ENCODE measurements around the gene SNAP91. TPM values are rescaled to one million over a fixed set of nuclear protein-coding genes. Genes with fewer than 3 reads are reported as not detected.

The SNAP91 gene
- total RNA-seq, 1 donor from 2014 or later, result 2.1 TPM

GRCh38 chr6:83518816-83519480 lies 190.0 kb downstream of the SNAP91 start:
- no peaks in the 10 kb centered on the region for H3K27me3 ChIP-seq (ENCODE audit: control insufficient read depth in 3 of 3, insufficient read depth in 3 of 3, low read length in 3 of 3)
- H3K27ac ChIP-seq (ENCODE audit: low read depth, low read length), result no peak overlapping the region
- H3K4me1 ChIP-seq (ENCODE audit: control insufficient read depth in 3 of 3, insufficient read depth in 3 of 3, low read length in 3 of 3), result peaks cover 0 to 11% (median 4%) of the 10 kb centered on the region in 3 donors
- H3K4me3 ChIP-seq (ENCODE audit: low read length in 3 of 3), result no peak overlapping the region
- no peak overlapping the region for H3K9ac ChIP-seq (ENCODE audit: low read depth in 1 of 3, low read length in 3 of 3)
- no peaks in the 10 kb centered on the region for H3K36me3 ChIP-seq (ENCODE audit: control insufficient read depth in 3 of 3, insufficient read depth in 3 of 3, low read length in 3 of 3)
- H3K9me3 ChIP-seq (ENCODE audit: control insufficient read depth in 3 of 3, low read length in 3 of 3), result no peaks in the 10 kb centered on the region

DNA sequence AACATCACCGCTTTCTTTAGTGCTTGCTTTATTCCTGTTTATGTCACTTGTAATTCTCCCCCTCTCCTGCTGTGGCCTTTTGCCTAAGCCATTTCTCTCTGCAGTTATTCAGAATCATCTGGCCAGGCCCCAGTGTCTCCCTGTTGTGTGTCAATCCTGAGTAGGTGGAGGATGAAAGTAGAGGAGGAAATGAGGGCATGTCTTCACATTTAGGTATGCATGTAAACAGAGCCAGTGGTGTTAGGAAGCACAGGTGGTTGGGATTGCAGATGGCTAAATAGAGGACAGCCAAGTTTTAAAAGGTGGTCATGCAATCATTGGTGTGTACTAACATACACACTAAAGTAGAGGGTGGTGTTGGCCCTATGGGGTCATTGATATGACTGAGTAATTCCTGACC lies 191.4 kb downstream of the SNAP91 start:
- Histone ChIP-seq H3K27me3 (ENCODE audit: control insufficient read depth in 3 of 3, insufficient read depth in 3 of 3, low read length in 3 of 3) (no peaks in the 10 kb centered on the region), H3K4me1 (ENCODE audit: control insufficient read depth in 3 of 3, insufficient read depth in 3 of 3, low read length in 3 of 3) (peaks cover 0 to 11% (median 4%) of the 10 kb centered on the region in 3 donors), H3K9me3 (ENCODE audit: control insufficient read depth in 3 of 3, low read length in 3 of 3) (no peaks in the 10 kb centered on the region), H3K36me3 (ENCODE audit: control insufficient read depth in 3 of 3, insufficient read depth in 3 of 3, low read length in 3 of 3) (no peaks in the 10 kb centered on the region), H3K27ac (ENCODE audit: low read depth, low read length) (no peak overlapping the region), H3K4me3 (ENCODE audit: low read length in 3 of 3) (no peak overlapping the region), H3K9ac (ENCODE audit: low read depth in 1 of 3, low read length in 3 of 3) (no peak overlapping the region)

DNA sequence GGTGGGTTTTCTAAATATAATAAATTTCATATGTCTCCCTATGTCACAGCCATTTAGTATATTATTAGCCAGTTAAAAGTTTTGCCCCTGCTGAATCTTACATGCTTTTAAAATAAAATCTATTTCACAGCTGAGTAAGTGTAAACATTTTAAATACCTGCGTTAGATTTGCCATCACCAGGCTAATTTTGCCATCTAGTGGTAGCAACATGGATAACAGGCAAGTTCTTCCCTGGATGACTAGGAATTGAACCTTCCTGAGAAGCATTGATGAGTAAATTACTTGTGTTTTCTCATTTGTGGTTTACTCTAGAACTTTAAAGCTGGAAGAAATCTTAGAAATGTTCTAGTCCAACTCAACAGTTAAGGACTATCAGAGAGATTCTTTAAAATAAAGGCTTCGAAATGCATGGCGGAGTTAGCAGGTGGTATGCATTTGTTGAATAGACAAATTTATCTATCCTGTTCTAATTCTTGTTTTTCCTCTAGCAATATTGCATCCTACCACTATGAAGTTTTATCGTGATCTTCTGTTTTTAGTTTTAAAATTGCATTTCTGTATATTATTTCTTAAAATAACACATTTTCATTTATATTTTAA lies 193.9 kb downstream of the SNAP91 start:
- Histone ChIP-seq H3K36me3 (ENCODE audit: control insufficient read depth in 3 of 3, insufficient read depth in 3 of 3, low read length in 3 of 3) (no peaks in the 10 kb centered on the region), H3K4me1 (ENCODE audit: control insufficient read depth in 3 of 3, insufficient read depth in 3 of 3, low read length in 3 of 3) (peaks cover 4 to 15% (median 6%) of the 10 kb centered on the region in 3 donors), H3K9me3 (ENCODE audit: control insufficient read depth in 3 of 3, low read length in 3 of 3) (no peaks in the 10 kb centered on the region), H3K27me3 (ENCODE audit: control insufficient read depth in 3 of 3, insufficient read depth in 3 of 3, low read length in 3 of 3) (no peaks in the 10 kb centered on the region), H3K27ac (ENCODE audit: low read depth, low read length) (no peak overlapping the region), H3K4me3 (ENCODE audit: low read length in 3 of 3) (no peak overlapping the region), H3K9ac (ENCODE audit: low read depth in 1 of 3, low read length in 3 of 3) (no peak overlapping the region)

DNA sequence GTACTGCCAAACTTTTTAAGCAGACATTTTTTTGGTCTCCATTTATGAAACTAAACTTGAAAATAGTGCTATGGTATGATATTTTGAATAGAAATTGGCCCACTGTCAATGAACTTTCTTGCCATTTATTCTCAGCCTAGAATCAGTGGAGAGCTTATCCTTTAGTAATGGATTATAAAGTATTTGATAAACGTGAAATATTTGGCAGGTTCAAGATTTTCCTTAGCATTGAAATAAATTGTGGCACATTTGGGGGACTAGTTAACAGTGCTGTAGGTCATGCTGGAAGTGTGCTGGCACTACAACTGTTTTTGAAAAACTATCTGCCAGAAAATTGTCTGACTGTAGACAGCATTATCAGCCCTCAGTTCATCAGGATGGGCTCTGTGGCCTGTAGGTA lies 194.4 kb downstream of the SNAP91 start:
- Histone ChIP-seq H3K36me3 (ENCODE audit: control insufficient read depth in 3 of 3, insufficient read depth in 3 of 3, low read length in 3 of 3) (no peaks in the 10 kb centered on the region), H3K4me1 (ENCODE audit: control insufficient read depth in 3 of 3, insufficient read depth in 3 of 3, low read length in 3 of 3) (peaks cover 4 to 15% (median 6%) of the 10 kb centered on the region in 3 donors), H3K27me3 (ENCODE audit: control insufficient read depth in 3 of 3, insufficient read depth in 3 of 3, low read length in 3 of 3) (no peaks in the 10 kb centered on the region), H3K27ac (ENCODE audit: low read depth, low read length) (no peak overlapping the region), H3K4me3 (ENCODE audit: low read length in 3 of 3) (no peak overlapping the region), H3K9me3 (ENCODE audit: control insufficient read depth in 3 of 3, low read length in 3 of 3) (no peaks in the 10 kb centered on the region), H3K9ac (ENCODE audit: low read depth in 1 of 3, low read length in 3 of 3) (no peak overlapping the region)

DNA sequence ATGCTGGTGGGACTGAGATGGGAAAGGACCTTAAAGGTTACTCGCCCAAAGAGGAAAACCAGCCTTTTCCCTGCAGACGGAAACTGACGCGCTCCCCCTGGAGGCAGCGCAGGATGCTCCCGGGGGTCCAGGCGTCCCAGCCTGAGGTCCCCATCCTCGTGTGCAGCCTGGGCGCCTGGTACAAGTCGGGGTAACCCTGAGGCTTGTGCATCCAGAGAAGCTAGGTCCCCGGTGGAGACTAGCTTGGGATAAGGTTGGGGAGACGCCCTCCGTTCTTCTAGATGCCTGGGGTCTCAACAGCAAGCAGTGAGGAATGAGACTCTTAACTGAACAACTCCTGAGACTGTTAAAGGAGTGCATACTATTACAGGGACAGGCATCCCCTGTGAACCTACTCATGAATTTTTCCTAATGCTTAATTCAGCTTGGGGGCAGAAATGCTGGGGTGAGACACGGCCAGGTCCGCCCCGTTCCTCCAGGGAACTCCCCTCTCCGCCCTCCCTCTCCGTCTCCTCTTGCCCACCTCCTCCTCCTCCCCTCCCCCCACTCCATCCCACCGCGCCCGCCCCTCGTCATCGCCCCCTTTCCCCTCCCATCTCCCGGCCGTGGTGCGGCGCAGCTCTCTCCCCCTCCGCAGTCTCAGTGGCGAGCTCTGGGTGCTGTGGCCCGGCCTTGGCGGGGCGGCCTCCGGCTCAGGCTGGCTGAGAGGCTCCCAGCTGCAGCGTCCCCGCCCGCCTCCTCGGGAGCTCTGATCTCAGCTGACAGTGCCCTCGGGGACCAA lies 196.8 kb downstream of the SNAP91 start, which contains the start of gene PRSS35:
TSS of gene PRSS35 (plus strand) at position 634 of the 781 bp plus-strand sequence. CDS start 10,908 bp downstream, outside the sequence.
- no peaks in the 10 kb centered on the region for H3K27me3 ChIP-seq (ENCODE audit: control insufficient read depth in 3 of 3, insufficient read depth in 3 of 3, low read length in 3 of 3)
- no peak within 1 kb of the TSS for H3K27ac ChIP-seq (ENCODE audit: low read depth, low read length)
- peak within 1 kb of the TSS; percentile 57 to 63 (median 63) for H3K4me3 ChIP-seq (ENCODE audit: low read length in 3 of 3)
- peaks cover 0 to 6% (median 4%) of the 10 kb centered on the region in 3 donors for H3K4me1 ChIP-seq (ENCODE audit: control insufficient read depth in 3 of 3, insufficient read depth in 3 of 3, low read length in 3 of 3)
- no peaks in the 10 kb centered on the region for H3K36me3 ChIP-seq (ENCODE audit: control insufficient read depth in 3 of 3, insufficient read depth in 3 of 3, low read length in 3 of 3)
- no peaks in the 10 kb centered on the region for H3K9me3 ChIP-seq (ENCODE audit: control insufficient read depth in 3 of 3, low read length in 3 of 3)
- H3K9ac ChIP-seq (ENCODE audit: low read depth in 1 of 3, low read length in 3 of 3), result peak within 1 kb of the TSS in 1 of 3 donors; percentile 41

GRCh38 chr6:83511266-83511665 lies 197.6 kb downstream of the SNAP91 start:
- H3K4me1 ChIP-seq (ENCODE audit: control insufficient read depth in 3 of 3, insufficient read depth in 3 of 3, low read length in 3 of 3), result peaks cover 0 to 6% (median 4%) of the 10 kb centered on the region in 3 donors
- no peak overlapping the region for H3K27ac ChIP-seq (ENCODE audit: low read depth, low read length)
- H3K36me3 ChIP-seq (ENCODE audit: control insufficient read depth in 3 of 3, insufficient read depth in 3 of 3, low read length in 3 of 3), result no peaks in the 10 kb centered on the region
- H3K27me3 ChIP-seq (ENCODE audit: control insufficient read depth in 3 of 3, insufficient read depth in 3 of 3, low read length in 3 of 3), result no peaks in the 10 kb centered on the region
- H3K4me3 ChIP-seq (ENCODE audit: low read length in 3 of 3), result no peak overlapping the region
- no peak overlapping the region for H3K9ac ChIP-seq (ENCODE audit: low read depth in 1 of 3, low read length in 3 of 3)
- H3K9me3 ChIP-seq (ENCODE audit: control insufficient read depth in 3 of 3, low read length in 3 of 3), result no peaks in the 10 kb centered on the region

GRCh38 chr6:83510791-83511190 lies 198.1 kb downstream of the SNAP91 start:
- Histone ChIP-seq H3K36me3 (ENCODE audit: control insufficient read depth in 3 of 3, insufficient read depth in 3 of 3, low read length in 3 of 3) (no peaks in the 10 kb centered on the region), H3K9ac (ENCODE audit: low read depth in 1 of 3, low read length in 3 of 3) (no peak overlapping the region), H3K4me3 (ENCODE audit: low read length in 3 of 3) (no peak overlapping the region), H3K27ac (ENCODE audit: low read depth, low read length) (no peak overlapping the region), H3K27me3 (ENCODE audit: control insufficient read depth in 3 of 3, insufficient read depth in 3 of 3, low read length in 3 of 3) (no peaks in the 10 kb centered on the region), H3K9me3 (ENCODE audit: control insufficient read depth in 3 of 3, low read length in 3 of 3) (no peaks in the 10 kb centered on the region), H3K4me1 (ENCODE audit: control insufficient read depth in 3 of 3, insufficient read depth in 3 of 3, low read length in 3 of 3) (peaks cover 0 to 6% (median 4%) of the 10 kb centered on the region in 3 donors)

GRCh38 chr6:83509441-83509840 lies 199.5 kb downstream of the SNAP91 start:
- no peaks in the 10 kb centered on the region for H3K36me3 ChIP-seq (ENCODE audit: control insufficient read depth in 3 of 3, insufficient read depth in 3 of 3, low read length in 3 of 3)
- H3K27ac ChIP-seq (ENCODE audit: low read depth, low read length), result no peak overlapping the region
- no peak overlapping the region for H3K4me3 ChIP-seq (ENCODE audit: low read length in 3 of 3)
- no peaks in the 10 kb centered on the region for H3K27me3 ChIP-seq (ENCODE audit: control insufficient read depth in 3 of 3, insufficient read depth in 3 of 3, low read length in 3 of 3)
- H3K4me1 ChIP-seq (ENCODE audit: control insufficient read depth in 3 of 3, insufficient read depth in 3 of 3, low read length in 3 of 3), result peaks cover 0 to 6% (median 4%) of the 10 kb centered on the region in 3 donors
- H3K9me3 ChIP-seq (ENCODE audit: control insufficient read depth in 3 of 3, low read length in 3 of 3), result no peaks in the 10 kb centered on the region
- no peak overlapping the region for H3K9ac ChIP-seq (ENCODE audit: low read depth in 1 of 3, low read length in 3 of 3)

DNA sequence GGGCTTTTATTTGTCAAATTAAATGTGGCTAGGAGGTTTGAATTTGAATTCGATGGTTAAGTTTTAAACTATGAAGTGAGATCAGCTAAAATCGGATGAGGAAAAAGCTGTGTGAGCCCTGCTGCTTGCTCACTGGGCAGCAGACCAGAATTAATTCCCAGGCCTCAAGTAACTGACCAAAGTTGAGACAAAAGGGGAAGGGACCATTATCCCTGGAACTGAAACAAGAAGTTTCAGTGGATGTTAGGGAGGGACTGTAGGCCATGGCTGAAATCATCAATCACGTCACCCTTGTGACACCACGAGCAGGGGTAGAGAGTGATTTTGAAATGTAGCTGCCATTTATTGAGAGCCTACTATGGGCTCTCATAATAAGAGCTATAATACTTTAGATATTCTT lies 203.5 kb downstream of the SNAP91 start:
- Histone ChIP-seq H3K4me3 (ENCODE audit: low read length in 3 of 3) (no peak overlapping the region), H3K4me1 (ENCODE audit: control insufficient read depth in 3 of 3, insufficient read depth in 3 of 3, low read length in 3 of 3) (no peaks in the 10 kb centered on the region), H3K9ac (ENCODE audit: low read depth in 1 of 3, low read length in 3 of 3) (no peak overlapping the region), H3K9me3 (ENCODE audit: control insufficient read depth in 3 of 3, low read length in 3 of 3) (no peaks in the 10 kb centered on the region), H3K27ac (ENCODE audit: low read depth, low read length) (no peak overlapping the region), H3K36me3 (ENCODE audit: control insufficient read depth in 3 of 3, insufficient read depth in 3 of 3, low read length in 3 of 3) (no peaks in the 10 kb centered on the region), H3K27me3 (ENCODE audit: control insufficient read depth in 3 of 3, insufficient read depth in 3 of 3, low read length in 3 of 3) (no peaks in the 10 kb centered on the region)
